HepG2 (cell line): Measurements from ENCODE around the gene SYTL1. TPM values are rescaled to one million over a fixed set of nuclear protein-coding genes. Genes with fewer than 3 reads are reported as not detected.
A peak's percentile ranks its signal among the peaks of the same experiment; 100 is the strongest.

ENCODE experiments used
- CBX1 ChIP-seq: IDR thresholded peaks from one replicate; pipeline ENCODE4 v1.6.1; 2016; ENCODE audit warnings: antibody characterized with exemption, low read depth
- CBX2 ChIP-seq, 2 experiments: fragments of 200-600 bp in 1 of 2; sonication (generic); formaldehyde crosslinking in 1 of 2; IDR thresholded peaks; 2 replicates each; pipeline versions ENCODE4 v1.7.0 to v1.8.1; 2018 to 2022; ENCODE audit warnings: low read depth in 2 of 2, low read length in 1 of 2, mild to moderate bottlenecking in 1 of 2, missing genetic modification reagents in 1 of 2
- CC2D1A ChIP-seq: sonication (generic); formaldehyde crosslinking; IDR thresholded peaks from 2 replicates; pipeline ENCODE4 v1.8.1; 2023; ENCODE audit warnings: mild to moderate bottlenecking, missing genetic modification reagents
- CSRNP1 ChIP-seq: sonication (generic); formaldehyde crosslinking; IDR thresholded peaks from 2 replicates; pipeline ENCODE4 v1.8.1; 2023; ENCODE audit warnings: mild to moderate bottlenecking, missing genetic modification reagents
- MLX ChIP-seq: IDR thresholded peaks from 2 replicates; pipeline ENCODE4 v1.6.1; 2016
- NCOA5 ChIP-seq: sonication (generic); formaldehyde crosslinking; IDR thresholded peaks from 2 replicates; pipeline ENCODE4 v1.4.0; 2020; ENCODE audit warnings: missing genetic modification reagents
- NFKB2 ChIP-seq: sonication (generic); formaldehyde crosslinking; IDR thresholded peaks from 2 replicates; pipeline ENCODE4 v1.4.0; 2020; ENCODE audit warnings: missing genetic modification reagents, borderline replicate concordance
- SNRNP70 ChIP-seq: fragments of 200-400 bp; formaldehyde crosslinking; IDR thresholded peaks from 2 replicates; pipeline ENCODE4 v1.6.1; 2017; ENCODE audit warnings: mild to moderate bottlenecking, low read depth, low read length, moderate library complexity
- SRSF9 ChIP-seq: fragments of 200-400 bp; formaldehyde crosslinking; IDR thresholded peaks from 2 replicates; pipeline ENCODE4 v1.6.1; 2018; ENCODE audit warnings: borderline replicate concordance, mild to moderate bottlenecking, low read depth, low read length; ENCODE audit not compliant: insufficient read depth, poor library complexity, severe bottlenecking
- ZNF296 ChIP-seq: sonication (generic); formaldehyde crosslinking; conservative IDR thresholded peaks from 2 replicates; pipeline ENCODE4 v1.5.0; 2020; ENCODE audit warnings: mild to moderate bottlenecking, missing genetic modification reagents
- ZNF331 ChIP-seq: sonication (generic); formaldehyde crosslinking; IDR thresholded peaks from 2 replicates; pipeline ENCODE4 v1.4.0; 2020; ENCODE audit warnings: missing genetic modification reagents
- ZNF629 ChIP-seq: sonication (generic); formaldehyde crosslinking; conservative IDR thresholded peaks from 2 replicates; pipeline ENCODE4 v1.5.0; 2020; ENCODE audit warnings: missing genetic modification reagents
- ZNF724P ChIP-seq: sonication (generic); formaldehyde crosslinking; IDR thresholded peaks from 2 replicates; pipeline ENCODE4 v1.8.0; 2022; ENCODE audit warnings: missing genetic modification reagents, borderline replicate concordance
- ZSCAN12 ChIP-seq: sonication (generic); formaldehyde crosslinking; IDR thresholded peaks from 2 replicates; pipeline ENCODE4 v1.9.0; 2021; ENCODE audit warnings: mild to moderate bottlenecking, missing genetic modification reagents
- polyA plus RNA-seq, 8 experiments: library from polyadenylated mRNA; depleted of rRNA in 3 of 8; stranded (reverse) in 7 of 8; unstranded in 1 of 8; fragments of >200 nt; fragmentation: Illumina TruSeq in 4 of 8; extraction: Trizol in 4 of 8; gene quantifications; 2 replicates each; pipeline versions ENCODE4 v1.2.1 to v1.2.3, GENCODE V29; 2011 to 2016; ENCODE audit warnings: low read depth in 4 of 8, missing spikeins in 1 of 8, mixed read lengths in 1 of 8; ENCODE audit not compliant: insufficient read depth in 1 of 8
- total RNA-seq, 5 experiments: library from RNA; depleted of rRNA; stranded (reverse); fragments of >200 nt; fragmentation: Illumina TruSeq; extraction: Trizol; gene quantifications; 2 replicates each; pipeline ENCODE4 v1.2.3, GENCODE V29; 2016; ENCODE audit warnings: low read depth in 1 of 5
- TF ChIP-seq, protein P1 (sequence below): sonication (generic); formaldehyde crosslinking; IDR thresholded peaks from 2 replicates; pipeline ENCODE4 v1.5.1; 2020; ENCODE audit warnings: missing genetic modification reagents, mild to moderate bottlenecking, borderline replicate concordance
- TF ChIP-seq, protein P2 (sequence below): sonication (generic); formaldehyde crosslinking; IDR thresholded peaks from 2 replicates; pipeline ENCODE4 v1.4.0; 2020; ENCODE audit warnings: missing genetic modification reagents, mild to moderate bottlenecking, borderline replicate concordance
- TF ChIP-seq, protein P3 (sequence below): IDR thresholded peaks from 2 replicates; pipeline ENCODE4 v1.6.1; 2016; ENCODE audit warnings: missing compliant biosample characterization, missing genetic modification reagents, borderline replicate concordance
- TF ChIP-seq, protein P4 (sequence below): sonication (generic); formaldehyde crosslinking; IDR thresholded peaks from 2 replicates; pipeline ENCODE4 v1.4.0; 2020; ENCODE audit warnings: missing genetic modification reagents
- TF ChIP-seq, protein P5 (sequence below): sonication (generic); formaldehyde crosslinking; IDR thresholded peaks from 2 replicates; pipeline ENCODE4 v1.9.0; 2022; ENCODE audit warnings: low read depth, missing genetic modification reagents

SYTL1 gene
- total and polyA plus RNA-seq, 2 of the 13 experiments (the other 11 are each of a cell fraction or from before 2014, with no cell fraction given), result 11.1 to 17.8 TPM

DNA sequence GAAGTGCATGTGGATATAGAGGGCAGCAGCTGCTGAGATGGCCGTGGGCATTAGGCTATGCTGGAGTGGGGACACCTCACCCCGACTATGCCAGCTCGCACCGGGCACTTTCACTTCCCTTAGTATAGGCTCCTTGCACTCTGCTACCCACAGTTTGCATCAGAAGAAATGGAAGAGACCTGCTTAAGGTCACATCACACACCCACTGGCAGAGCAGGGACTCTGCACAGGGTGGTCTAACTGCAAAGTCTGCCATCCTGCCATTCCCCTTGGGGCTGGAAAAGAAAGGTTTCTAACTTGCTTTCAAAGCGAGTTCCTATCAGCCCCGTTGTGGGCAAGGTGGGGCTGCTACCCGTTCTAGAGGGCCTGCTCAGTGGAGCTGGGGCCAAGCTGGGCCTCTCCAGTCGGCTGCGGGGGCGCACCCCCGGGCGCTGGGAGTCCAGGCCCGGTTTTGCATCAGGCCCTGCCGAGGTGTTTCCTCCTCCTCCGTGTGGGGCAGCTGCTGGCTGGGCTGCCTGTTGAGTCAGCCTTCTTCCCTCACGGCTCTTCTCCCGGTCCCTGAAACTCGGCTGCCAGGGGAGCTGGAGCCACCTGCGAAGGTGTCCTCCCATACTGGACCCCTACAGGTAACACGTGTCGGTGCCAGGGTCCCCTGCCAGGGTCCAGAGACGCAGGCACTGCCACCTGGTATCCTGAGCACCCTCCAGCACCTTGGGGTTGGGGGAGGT lies at the start of gene SYTL1 (continued):
- TF ChIP-seq, protein P1, sequence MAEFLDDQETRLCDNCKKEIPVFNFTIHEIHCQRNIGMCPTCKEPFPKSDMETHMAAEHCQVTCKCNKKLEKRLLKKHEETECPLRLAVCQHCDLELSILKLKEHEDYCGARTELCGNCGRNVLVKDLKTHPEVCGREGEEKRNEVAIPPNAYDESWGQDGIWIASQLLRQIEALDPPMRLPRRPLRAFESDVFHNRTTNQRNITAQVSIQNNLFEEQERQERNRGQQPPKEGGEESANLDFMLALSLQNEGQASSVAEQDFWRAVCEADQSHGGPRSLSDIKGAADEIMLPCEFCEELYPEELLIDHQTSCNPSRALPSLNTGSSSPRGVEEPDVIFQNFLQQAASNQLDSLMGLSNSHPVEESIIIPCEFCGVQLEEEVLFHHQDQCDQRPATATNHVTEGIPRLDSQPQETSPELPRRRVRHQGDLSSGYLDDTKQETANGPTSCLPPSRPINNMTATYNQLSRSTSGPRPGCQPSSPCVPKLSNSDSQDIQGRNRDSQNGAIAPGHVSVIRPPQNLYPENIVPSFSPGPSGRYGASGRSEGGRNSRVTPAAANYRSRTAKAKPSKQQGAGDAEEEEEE (CRISPR knock-in tag), result peak; percentile 58; the same call in 1 of the 2 replicates
- TF ChIP-seq ZNF331 (CRISPR knock-in tag) (peak; percentile 62), CSRNP1 (CRISPR knock-in tag) (no peak), SRSF9 (no peak), CBX2 (IDR thresholded peaks at IDR 0.05; ENCODE audit: low read depth, low read length) (no peak), CBX2 (CRISPR knock-in tag; IDR thresholded peaks at IDR 0.05; ENCODE audit: low read depth) (no peak), ZNF296 (no peak), NFKB2 (CRISPR knock-in tag) (no peak; the same call in 1 of the 2 replicates), ZNF629 (CRISPR knock-in tag) (0 out of 2 replicates have a peak, but pooled peaks have one; percentile 22), ZSCAN12 (CRISPR knock-in tag) (no peak), SNRNP70 (no peak), ZNF724P (no peak), MLX (CRISPR knock-in tag) (no peak), CBX1 (no peak), CC2D1A (CRISPR knock-in tag) (no peak), NCOA5 (CRISPR knock-in tag) (no peak)
- TF ChIP-seq, protein P2, sequence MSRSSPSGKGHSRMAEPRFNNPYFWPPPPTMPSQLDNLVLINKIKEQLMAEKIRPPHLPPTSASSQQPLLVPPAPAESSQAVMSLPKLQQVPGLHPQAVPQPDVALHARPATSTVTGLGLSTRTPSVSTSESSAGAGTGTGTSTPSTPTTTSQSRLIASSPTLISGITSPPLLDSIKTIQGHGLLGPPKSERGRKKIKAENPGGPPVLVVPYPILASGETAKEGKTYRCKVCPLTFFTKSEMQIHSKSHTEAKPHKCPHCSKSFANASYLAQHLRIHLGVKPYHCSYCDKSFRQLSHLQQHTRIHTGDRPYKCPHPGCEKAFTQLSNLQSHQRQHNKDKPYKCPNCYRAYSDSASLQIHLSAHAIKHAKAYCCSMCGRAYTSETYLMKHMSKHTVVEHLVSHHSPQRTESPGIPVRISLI (CRISPR knock-in tag), result no peak
- TF ChIP-seq, protein P3, sequence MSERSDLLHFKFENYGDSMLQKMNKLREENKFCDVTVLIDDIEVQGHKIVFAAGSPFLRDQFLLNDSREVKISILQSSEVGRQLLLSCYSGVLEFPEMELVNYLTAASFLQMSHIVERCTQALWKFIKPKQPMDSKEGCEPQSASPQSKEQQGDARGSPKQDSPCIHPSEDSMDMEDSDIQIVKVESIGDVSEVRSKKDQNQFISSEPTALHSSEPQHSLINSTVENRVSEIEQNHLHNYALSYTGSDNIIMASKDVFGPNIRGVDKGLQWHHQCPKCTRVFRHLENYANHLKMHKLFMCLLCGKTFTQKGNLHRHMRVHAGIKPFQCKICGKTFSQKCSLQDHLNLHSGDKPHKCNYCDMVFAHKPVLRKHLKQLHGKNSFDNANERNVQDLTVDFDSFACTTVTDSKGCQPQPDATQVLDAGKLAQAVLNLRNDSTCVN, result no peak
- TF ChIP-seq, protein P4, sequence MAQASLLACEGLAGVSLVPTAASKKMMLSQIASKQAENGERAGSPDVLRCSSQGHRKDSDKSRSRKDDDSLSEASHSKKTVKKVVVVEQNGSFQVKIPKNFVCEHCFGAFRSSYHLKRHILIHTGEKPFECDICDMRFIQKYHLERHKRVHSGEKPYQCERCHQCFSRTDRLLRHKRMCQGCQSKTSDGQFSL, result no peak
- TF ChIP-seq, protein P5, sequence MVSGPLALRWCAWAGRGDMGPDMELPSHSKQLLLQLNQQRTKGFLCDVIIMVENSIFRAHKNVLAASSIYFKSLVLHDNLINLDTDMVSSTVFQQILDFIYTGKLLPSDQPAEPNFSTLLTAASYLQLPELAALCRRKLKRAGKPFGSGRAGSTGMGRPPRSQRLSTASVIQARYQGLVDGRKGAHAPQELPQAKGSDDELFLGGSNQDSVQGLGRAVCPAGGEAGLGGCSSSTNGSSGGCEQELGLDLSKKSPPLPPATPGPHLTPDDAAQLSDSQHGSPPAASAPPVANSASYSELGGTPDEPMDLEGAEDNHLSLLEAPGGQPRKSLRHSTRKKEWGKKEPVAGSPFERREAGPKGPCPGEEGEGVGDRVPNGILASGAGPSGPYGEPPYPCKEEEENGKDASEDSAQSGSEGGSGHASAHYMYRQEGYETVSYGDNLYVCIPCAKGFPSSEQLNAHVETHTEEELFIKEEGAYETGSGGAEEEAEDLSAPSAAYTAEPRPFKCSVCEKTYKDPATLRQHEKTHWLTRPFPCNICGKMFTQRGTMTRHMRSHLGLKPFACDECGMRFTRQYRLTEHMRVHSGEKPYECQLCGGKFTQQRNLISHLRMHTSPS (CRISPR knock-in tag), result peak; percentile 16
